Body of pancreas (tissue), 4 donors: ENCODE measurements around the gene C17orf67.

ENCODE experiments used
- CTCF ChIP-seq, 7 experiments: fragments of 450-650 bp in 4 of 7; fragments of 200-600 bp in 3 of 7; sonication (generic) in 3 of 7; IDR thresholded peaks; one replicate each; pipeline ENCODE4 v1.5.1; 2016 to 2019; ENCODE audit warnings: antibody characterized with exemption in 7 of 7
- POLR2A ChIP-seq, 3 donors: fragments of 450-650 bp; IDR thresholded peaks; one replicate each; pipeline ENCODE4 v1.6.1; 2016; ENCODE audit warnings: antibody characterized with exemption in 3 of 3, mild to moderate bottlenecking in 2 of 3

- TF ChIP-seq POLR2A (IDR thresholded peaks at IDR 0.05) (no peak), CTCF (IDR thresholded peaks at IDR 0.05) (no peak)
These were observed 15.4 kb upstream of the C17orf67 start for GRCh38 chr17:56849131-56849530.
